DND-41 (cell line): ENCODE measurements around the gene ANO2.

Experiments used
- EZH2 ChIP-seq: IDR thresholded peaks from 3 replicates; pipeline ENCODE4 v1.6.1; 2012; ENCODE audit warnings: borderline replicate concordance, low read depth, mild to moderate bottlenecking, moderate library complexity, low read length, inconsistent platforms; ENCODE audit not compliant: severe bottlenecking
- TF ChIP-seq, protein P1 (sequence below): IDR thresholded peaks from 2 replicates; pipeline ENCODE4 v1.5.1; 2012; ENCODE audit warnings: borderline replicate concordance, low read length, moderate library complexity, mild to moderate bottlenecking; ENCODE audit not compliant: poor library complexity, severe bottlenecking; ENCODE audit errors: extremely low read depth

DNA sequence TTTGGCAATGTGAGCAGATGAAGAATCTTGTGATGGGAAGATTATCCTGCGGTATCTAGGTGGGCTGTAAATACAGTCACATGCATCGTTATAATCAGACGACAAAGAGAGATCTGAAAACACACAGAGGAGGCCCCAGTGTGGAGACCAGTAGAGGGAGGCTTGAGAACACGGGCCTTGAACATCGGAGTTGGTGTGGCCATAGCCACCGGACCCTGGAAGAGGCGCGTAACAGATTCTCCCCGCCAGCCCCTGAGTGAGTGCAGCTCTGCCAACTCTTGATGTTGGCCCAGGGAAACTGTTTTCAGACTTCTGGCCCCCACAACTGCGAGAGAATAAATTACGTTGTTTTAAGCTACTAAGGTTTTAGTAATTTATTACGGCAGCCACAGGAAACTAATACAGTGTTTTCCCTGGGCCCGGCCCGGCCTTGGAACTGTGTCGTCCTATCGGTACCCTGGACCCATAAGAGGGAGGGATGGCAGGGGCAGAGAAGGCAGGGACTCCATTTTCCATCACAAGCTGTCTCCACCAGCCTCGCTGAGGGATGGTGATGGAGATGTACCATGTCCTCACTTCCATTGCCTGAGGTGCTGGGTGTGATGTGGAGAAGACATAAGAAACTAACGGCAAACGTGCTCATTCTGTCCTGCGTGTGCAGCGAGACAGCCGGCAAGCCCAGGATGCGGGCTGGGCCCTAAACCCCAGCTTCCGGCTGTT is 421.5 kb downstream of the ANO2 start:
- TF ChIP-seq, protein P1, sequence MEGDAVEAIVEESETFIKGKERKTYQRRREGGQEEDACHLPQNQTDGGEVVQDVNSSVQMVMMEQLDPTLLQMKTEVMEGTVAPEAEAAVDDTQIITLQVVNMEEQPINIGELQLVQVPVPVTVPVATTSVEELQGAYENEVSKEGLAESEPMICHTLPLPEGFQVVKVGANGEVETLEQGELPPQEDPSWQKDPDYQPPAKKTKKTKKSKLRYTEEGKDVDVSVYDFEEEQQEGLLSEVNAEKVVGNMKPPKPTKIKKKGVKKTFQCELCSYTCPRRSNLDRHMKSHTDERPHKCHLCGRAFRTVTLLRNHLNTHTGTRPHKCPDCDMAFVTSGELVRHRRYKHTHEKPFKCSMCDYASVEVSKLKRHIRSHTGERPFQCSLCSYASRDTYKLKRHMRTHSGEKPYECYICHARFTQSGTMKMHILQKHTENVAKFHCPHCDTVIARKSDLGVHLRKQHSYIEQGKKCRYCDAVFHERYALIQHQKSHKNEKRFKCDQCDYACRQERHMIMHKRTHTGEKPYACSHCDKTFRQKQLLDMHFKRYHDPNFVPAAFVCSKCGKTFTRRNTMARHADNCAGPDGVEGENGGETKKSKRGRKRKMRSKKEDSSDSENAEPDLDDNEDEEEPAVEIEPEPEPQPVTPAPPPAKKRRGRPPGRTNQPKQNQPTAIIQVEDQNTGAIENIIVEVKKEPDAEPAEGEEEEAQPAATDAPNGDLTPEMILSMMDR = no peak
- TF ChIP-seq EZH2 = no peak
